Measurements from ENCODE around the gene ADAM33.

GRCh38 chr20:3621111-3621510 lies 60.7 kb downstream of the ADAM33 start:
- TF ChIP-seq CTCF (IDR thresholded peaks at IDR 0.05) (peak; percentile 51), EZH2 (IDR thresholded peaks at IDR 0.05) (no peak)
